Astrocyte (in vitro differentiated cells and primary cell): ENCODE results near the gene CTSZ. TPM values are rescaled to one million over a fixed set of nuclear protein-coding genes. Genes with fewer than 3 reads are reported as not detected.

ENCODE experiments used
- DNase-seq: peaks from one replicate; pipeline ENCODE4 v3.0.0-alpha.2; 2010; ENCODE audit warnings: low read depth
- FAIRE-seq: peaks from 2 replicates; lab custom pipeline; 2011; peaks lifted over from hg19 to GRCh38; lab: Jason Lieb, UNC
- H2AFZ ChIP-seq: 2 replicates; pipeline ENCODE4 v1.6.0; 2012; ENCODE audit warnings: low read depth, low read length, inconsistent platforms
- H3K27ac ChIP-seq: 2 replicates; pipeline ENCODE4 v1.5.1; 2011; ENCODE audit warnings: low read depth, low read length, inconsistent platforms
- H3K27me3 ChIP-seq: 2 replicates; pipeline ENCODE4 v1.6.0; 2011; ENCODE audit warnings: low read length, inconsistent platforms; ENCODE audit not compliant: insufficient read depth
- H3K36me3 ChIP-seq: 2 replicates; pipeline ENCODE4 v1.5.1; 2011; ENCODE audit warnings: low read length, inconsistent platforms; ENCODE audit not compliant: insufficient read depth
- H3K4me1 ChIP-seq: 2 replicates; pipeline ENCODE4 v1.5.1; 2011; ENCODE audit warnings: low read length, inconsistent platforms; ENCODE audit not compliant: insufficient read depth
- H3K4me2 ChIP-seq: 2 replicates; pipeline ENCODE4 v1.6.0; 2012; ENCODE audit warnings: low read length, inconsistent platforms
- H3K4me3 ChIP-seq: 2 replicates; pipeline ENCODE4 v1.5.1; 2011; ENCODE audit warnings: low read depth, mild to moderate bottlenecking, low read length, inconsistent platforms; ENCODE audit not compliant: insufficient read depth
- H3K79me2 ChIP-seq: 2 replicates; pipeline ENCODE4 v1.6.0; 2012; ENCODE audit warnings: mild to moderate bottlenecking, low read length, inconsistent platforms; ENCODE audit not compliant: insufficient read depth
- H3K9ac ChIP-seq: 2 replicates; pipeline ENCODE4 v1.6.0; 2012; ENCODE audit warnings: mild to moderate bottlenecking, low read length, inconsistent platforms
- H3K9me3 ChIP-seq: 2 replicates; pipeline ENCODE4 v1.5.1; 2012; ENCODE audit warnings: low read depth, mild to moderate bottlenecking, low read length, inconsistent platforms; ENCODE audit not compliant: insufficient read depth
- H4K20me1 ChIP-seq: 2 replicates; pipeline ENCODE4 v1.6.0; 2012; ENCODE audit warnings: low read length, inconsistent platforms; ENCODE audit not compliant: insufficient read depth
- H3K27ac Mint-ChIP-seq: one replicate; pipeline ENCODE4 v1.8.0; 2021; ENCODE audit warnings: mild to moderate bottlenecking, mixed read lengths; ENCODE audit not compliant: unreplicated experiment
- H3K27me3 Mint-ChIP-seq: one replicate; pipeline ENCODE4 v1.8.0; 2021; ENCODE audit warnings: low read depth, mixed read lengths; ENCODE audit not compliant: unreplicated experiment
- H3K36me3 Mint-ChIP-seq: one replicate; pipeline ENCODE4 v1.8.0; 2021; ENCODE audit warnings: low read depth, mixed read lengths; ENCODE audit not compliant: unreplicated experiment
- H3K4me1 Mint-ChIP-seq: one replicate; pipeline ENCODE4 v1.8.0; 2021; ENCODE audit warnings: low read depth, mixed read lengths; ENCODE audit not compliant: unreplicated experiment
- H3K4me3 Mint-ChIP-seq: one replicate; pipeline ENCODE4 v1.8.0; 2021; ENCODE audit warnings: mild to moderate bottlenecking, moderate library complexity, mixed read lengths; ENCODE audit not compliant: unreplicated experiment
- H3K9me3 Mint-ChIP-seq: one replicate; pipeline ENCODE4 v1.8.0; 2021; ENCODE audit warnings: mild to moderate bottlenecking, mixed read lengths; ENCODE audit not compliant: unreplicated experiment
- EZH2 ChIP-seq: IDR thresholded peaks from 2 replicates; pipeline ENCODE4 v1.6.1; 2012; ENCODE audit warnings: mild to moderate bottlenecking, low read length, inconsistent platforms; ENCODE audit not compliant: insufficient read depth
- total RNA-seq: library from RNA; stranded (reverse); gene quantifications from 2 replicates; pipeline ENCODE4 v1.2.1, GENCODE V29; 2021
- TF ChIP-seq, protein P1 (sequence below): IDR thresholded peaks from 2 replicates; pipeline ENCODE4 v1.5.1; 2011; ENCODE audit warnings: low read depth, mild to moderate bottlenecking, inconsistent platforms, low read length, moderate library complexity; ENCODE audit not compliant: insufficient read depth

The CTSZ gene
- total RNA-seq, 1 donor from 2014 or later: 112 TPM

DNA sequence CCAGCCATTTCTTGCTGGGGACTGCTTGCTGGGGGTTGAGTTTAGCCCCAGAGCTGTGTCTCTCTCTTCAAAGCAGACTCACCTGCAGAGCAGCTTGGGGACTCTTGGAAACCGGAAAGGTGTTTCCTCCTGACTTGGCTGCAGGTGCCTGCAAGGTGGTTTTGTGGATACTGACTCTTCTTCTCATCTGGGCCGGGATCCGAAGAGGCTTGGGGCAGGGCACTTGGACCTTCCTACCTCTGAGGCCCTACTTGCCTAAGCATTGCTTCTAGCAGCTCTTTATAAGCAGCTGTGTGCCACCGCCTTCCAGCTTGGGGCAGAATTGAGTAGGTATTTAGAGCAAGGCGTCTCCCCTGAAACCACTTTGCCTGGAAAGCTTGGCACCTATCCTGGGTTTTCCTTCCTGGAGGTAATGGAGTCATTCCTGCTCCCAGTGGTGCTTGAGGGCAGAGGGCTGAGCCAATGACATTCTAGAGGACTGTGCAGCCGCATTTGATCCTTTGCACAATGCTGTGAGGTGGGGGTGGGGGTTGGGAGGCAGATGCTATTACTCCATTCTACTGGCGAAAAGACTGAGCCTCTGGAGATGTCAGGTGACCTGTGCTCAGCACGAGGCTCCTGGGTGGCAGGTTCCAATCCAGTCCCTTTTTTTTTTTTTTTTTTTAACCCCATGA lies 3.4 kb upstream of the CTSZ start:
- Histone ChIP-seq H3K79me2 (peaks cover 13% of the 10 kb centered on the region), H3K36me3 (no peaks in the 10 kb centered on the region), H3K27ac (peak overlapping the region; percentile 79), H3K27me3 (no peaks in the 10 kb centered on the region), H4K20me1 (peaks cover under 1% of the 10 kb centered on the region), H3K4me1 (peaks cover 51% of the 10 kb centered on the region), H3K9me3 (no peaks in the 10 kb centered on the region), H3K9ac (peak overlapping the region; percentile 63), H2AFZ (peak overlapping the region; percentile 24), H3K4me2 (peak overlapping the region; percentile 54), H3K4me3 (no peak overlapping the region)
- peak overlapping the region; percentile 66 for H3K4me3 Mint-ChIP-seq
- peak; percentile 36 for DNase-seq
- peak overlapping the region; percentile 100 for H3K27ac Mint-ChIP-seq
- FAIRE-seq: no peak
- no peaks in the 10 kb centered on the region for H3K27me3 Mint-ChIP-seq
- H3K36me3 Mint-ChIP-seq: no peaks in the 10 kb centered on the region
- TF ChIP-seq, protein P1, sequence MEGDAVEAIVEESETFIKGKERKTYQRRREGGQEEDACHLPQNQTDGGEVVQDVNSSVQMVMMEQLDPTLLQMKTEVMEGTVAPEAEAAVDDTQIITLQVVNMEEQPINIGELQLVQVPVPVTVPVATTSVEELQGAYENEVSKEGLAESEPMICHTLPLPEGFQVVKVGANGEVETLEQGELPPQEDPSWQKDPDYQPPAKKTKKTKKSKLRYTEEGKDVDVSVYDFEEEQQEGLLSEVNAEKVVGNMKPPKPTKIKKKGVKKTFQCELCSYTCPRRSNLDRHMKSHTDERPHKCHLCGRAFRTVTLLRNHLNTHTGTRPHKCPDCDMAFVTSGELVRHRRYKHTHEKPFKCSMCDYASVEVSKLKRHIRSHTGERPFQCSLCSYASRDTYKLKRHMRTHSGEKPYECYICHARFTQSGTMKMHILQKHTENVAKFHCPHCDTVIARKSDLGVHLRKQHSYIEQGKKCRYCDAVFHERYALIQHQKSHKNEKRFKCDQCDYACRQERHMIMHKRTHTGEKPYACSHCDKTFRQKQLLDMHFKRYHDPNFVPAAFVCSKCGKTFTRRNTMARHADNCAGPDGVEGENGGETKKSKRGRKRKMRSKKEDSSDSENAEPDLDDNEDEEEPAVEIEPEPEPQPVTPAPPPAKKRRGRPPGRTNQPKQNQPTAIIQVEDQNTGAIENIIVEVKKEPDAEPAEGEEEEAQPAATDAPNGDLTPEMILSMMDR: no peak
- TF ChIP-seq EZH2: no peak
- no peaks in the 10 kb centered on the region for H3K9me3 Mint-ChIP-seq
- peaks cover 32% of the 10 kb centered on the region for H3K4me1 Mint-ChIP-seq

DNA sequence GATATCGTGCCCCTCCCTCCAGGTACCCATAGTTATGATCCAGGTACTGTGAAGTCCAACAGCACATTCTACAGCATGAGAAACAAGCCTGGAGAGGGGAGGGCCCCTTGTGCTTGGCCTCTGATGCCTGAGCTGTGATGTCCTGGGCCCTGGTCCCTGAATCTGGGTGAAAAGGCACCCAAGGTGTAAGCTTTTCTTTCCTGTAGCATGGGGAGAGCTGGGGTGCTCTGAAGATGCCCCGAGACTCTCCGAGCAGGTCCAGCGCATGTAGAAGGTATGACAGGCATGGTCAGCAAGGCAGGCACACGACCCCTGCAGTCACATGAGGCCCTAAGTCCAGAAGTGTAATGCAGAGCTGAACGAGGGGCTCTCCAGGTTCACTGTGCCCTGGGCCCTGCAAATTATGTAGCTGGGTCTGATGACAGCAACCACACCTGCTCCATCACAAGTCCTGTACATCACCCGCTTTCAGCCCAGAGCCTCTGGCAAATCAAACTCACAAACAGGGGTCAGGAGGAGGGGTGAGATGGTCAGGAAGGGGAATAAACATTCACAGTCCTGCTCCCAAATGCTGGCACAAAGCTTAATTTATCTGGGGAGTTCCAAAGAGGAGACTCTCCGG lies 1.8 kb upstream of the CTSZ start:
- no peaks in the 10 kb centered on the region for H3K36me3 ChIP-seq
- no peak for FAIRE-seq
- no peak for DNase-seq
- no peak overlapping the region for H3K4me3 Mint-ChIP-seq
- H3K27me3 ChIP-seq: no peaks in the 10 kb centered on the region
- H3K27me3 Mint-ChIP-seq: no peaks in the 10 kb centered on the region
- no peaks in the 10 kb centered on the region for H3K9me3 ChIP-seq
- no peak overlapping the region for H3K27ac ChIP-seq
- peaks cover 33% of the 10 kb centered on the region for H3K4me1 Mint-ChIP-seq
- TF ChIP-seq EZH2: no peak
- TF ChIP-seq, protein P1: no peak
- H3K9ac ChIP-seq: no peak overlapping the region
- H3K9me3 Mint-ChIP-seq: no peaks in the 10 kb centered on the region
- peaks cover 44% of the 10 kb centered on the region for H3K4me1 ChIP-seq
- H3K79me2 ChIP-seq: peaks cover 27% of the 10 kb centered on the region
- H2AFZ ChIP-seq: no peak overlapping the region
- no peak overlapping the region for H3K4me2 ChIP-seq
- no peak overlapping the region for H3K4me3 ChIP-seq
- H3K27ac Mint-ChIP-seq: no peak overlapping the region
- peaks cover 4% of the 10 kb centered on the region for H3K36me3 Mint-ChIP-seq
- H4K20me1 ChIP-seq: peaks cover 14% of the 10 kb centered on the region
